Measurements from ENCODE around the gene ZNF750.

ZNF750 gene

GRCh38 chr17:82858376-82859126 is 18.7 kb upstream of the ZNF750 start:
- Histone ChIP-seq H3K4me2 (ENCODE audit: low read depth, low read length, poor library complexity, severe bottlenecking) (no peak overlapping the region), H3K9me3 (ENCODE audit: insufficient read depth, low read length) (no peaks in the 10 kb centered on the region), H3K9ac (ENCODE audit: low read length) (no peak overlapping the region), H3K27ac (ENCODE audit: low read depth, low read length) (no peak overlapping the region), H3F3A (ENCODE audit: insufficient read depth) (0 out of 2 replicates have a peak, but pooled peaks cover 7% of the 10 kb centered on the region), H4K20me1 (ENCODE audit: low read depth, low read length) (no peaks in the 10 kb centered on the region; the same call in 1 of the 2 replicates), H3K4me3 (ENCODE audit: insufficient read depth, low read length, poor library complexity, severe bottlenecking) (no peak overlapping the region), H3K79me2 (ENCODE audit: insufficient read depth, low read length) (no peaks in the 10 kb centered on the region), H3K27me3 (ENCODE audit: low read length) (no peaks in the 10 kb centered on the region), H2AFZ (ENCODE audit: low read depth, low read length, severe bottlenecking) (no peak overlapping the region), H3K9me2 (replicated peaks; ENCODE audit: insufficient read depth, low read length) (no peaks in the 10 kb centered on the region), H3K36me3 (ENCODE audit: low read length) (no peaks in the 10 kb centered on the region)
- TF ChIP-seq CTCF (IDR thresholded peaks at IDR 0.05; ENCODE audit: insufficient read depth, low read length, poor library complexity, severe bottlenecking) (no peak), EZH2phosphoT487 (conservative IDR thresholded peaks at IDR 0.05; ENCODE audit: low read length) (no peak)

- H3K4me3 ChIP-seq (ENCODE audit: insufficient read depth, low read length, poor library complexity, severe bottlenecking): no peak overlapping the region
- no peak overlapping the region for H2AFZ ChIP-seq (ENCODE audit: low read depth, low read length, severe bottlenecking)
- TF ChIP-seq EZH2phosphoT487 (conservative IDR thresholded peaks at IDR 0.05; ENCODE audit: low read length) (no peak), CTCF (IDR thresholded peaks at IDR 0.05; ENCODE audit: insufficient read depth, low read length, poor library complexity, severe bottlenecking) (no peak)
- no peaks in the 10 kb centered on the region for H3K36me3 ChIP-seq (ENCODE audit: low read length)
- 0 out of 2 replicates have a peak, but pooled peaks cover 5% of the 10 kb centered on the region for H3F3A ChIP-seq (ENCODE audit: insufficient read depth)
- no peak overlapping the region for H3K27ac ChIP-seq (ENCODE audit: low read depth, low read length)
- no peaks in the 10 kb centered on the region for H3K27me3 ChIP-seq (ENCODE audit: low read length)
- H3K9ac ChIP-seq (ENCODE audit: low read length): no peak overlapping the region
- no peaks in the 10 kb centered on the region for H3K79me2 ChIP-seq (ENCODE audit: insufficient read depth, low read length)
- no peak overlapping the region for H3K4me2 ChIP-seq (ENCODE audit: low read depth, low read length, poor library complexity, severe bottlenecking)
- no peaks in the 10 kb centered on the region for H3K9me3 ChIP-seq (ENCODE audit: insufficient read depth, low read length)
- H3K9me2 ChIP-seq (replicated peaks; ENCODE audit: insufficient read depth, low read length): no peaks in the 10 kb centered on the region
- H4K20me1 ChIP-seq (ENCODE audit: low read depth, low read length): no peaks in the 10 kb centered on the region
These were observed 16.5 kb upstream of the ZNF750 start for GRCh38 chr17:82856361-82856760.

GRCh38 chr17:82854226-82854625 is 14.4 kb upstream of the ZNF750 start:
- H3F3A ChIP-seq (ENCODE audit: insufficient read depth): 0 out of 2 replicates have a peak, but pooled peaks cover 5% of the 10 kb centered on the region
- no peaks in the 10 kb centered on the region for H3K9me3 ChIP-seq (ENCODE audit: insufficient read depth, low read length)
- H4K20me1 ChIP-seq (ENCODE audit: low read depth, low read length): no peaks in the 10 kb centered on the region
- no peaks in the 10 kb centered on the region for H3K36me3 ChIP-seq (ENCODE audit: low read length)
- H3K27me3 ChIP-seq (ENCODE audit: low read length): no peaks in the 10 kb centered on the region
- no peaks in the 10 kb centered on the region for H3K79me2 ChIP-seq (ENCODE audit: insufficient read depth, low read length)
- H3K4me3 ChIP-seq (ENCODE audit: insufficient read depth, low read length, poor library complexity, severe bottlenecking): no peak overlapping the region
- no peaks in the 10 kb centered on the region for H3K9me2 ChIP-seq (replicated peaks; ENCODE audit: insufficient read depth, low read length)
- TF ChIP-seq CTCF (IDR thresholded peaks at IDR 0.05; ENCODE audit: insufficient read depth, low read length, poor library complexity, severe bottlenecking): no peak
- no peak for TF ChIP-seq EZH2phosphoT487 (conservative IDR thresholded peaks at IDR 0.05; ENCODE audit: low read length)
- no peak overlapping the region for H3K4me2 ChIP-seq (ENCODE audit: low read depth, low read length, poor library complexity, severe bottlenecking)
- H2AFZ ChIP-seq (ENCODE audit: low read depth, low read length, severe bottlenecking): no peak overlapping the region
- no peak overlapping the region for H3K9ac ChIP-seq (ENCODE audit: low read length)
- no peak overlapping the region for H3K27ac ChIP-seq (ENCODE audit: low read depth, low read length)

All from SU-DHL-6 (cell line).